Thyroid gland (tissue), 4 donors: ENCODE data around the gene SCUBE2.

ENCODE experiments used
- POLR2A ChIP-seq, 2 donors: fragments of 450-650 bp; IDR thresholded peaks; one replicate each; pipeline ENCODE4 v1.6.1; 2017; ENCODE audit warnings: antibody characterized with exemption in 2 of 2, mild to moderate bottlenecking in 2 of 2, moderate library complexity in 1 of 2
- TF ChIP-seq, protein P1 (sequence below), 6 experiments: fragments of 200-600 bp in 3 of 6; fragments of 450-650 bp in 3 of 6; sonication (generic) in 3 of 6; IDR thresholded peaks; one replicate each; pipeline ENCODE4 v1.5.1; 2016 to 2019; ENCODE audit warnings: antibody characterized with exemption in 6 of 6, mild to moderate bottlenecking in 2 of 6, inconsistent platforms in 1 of 6, moderate library complexity in 1 of 6

- TF ChIP-seq, protein P1, sequence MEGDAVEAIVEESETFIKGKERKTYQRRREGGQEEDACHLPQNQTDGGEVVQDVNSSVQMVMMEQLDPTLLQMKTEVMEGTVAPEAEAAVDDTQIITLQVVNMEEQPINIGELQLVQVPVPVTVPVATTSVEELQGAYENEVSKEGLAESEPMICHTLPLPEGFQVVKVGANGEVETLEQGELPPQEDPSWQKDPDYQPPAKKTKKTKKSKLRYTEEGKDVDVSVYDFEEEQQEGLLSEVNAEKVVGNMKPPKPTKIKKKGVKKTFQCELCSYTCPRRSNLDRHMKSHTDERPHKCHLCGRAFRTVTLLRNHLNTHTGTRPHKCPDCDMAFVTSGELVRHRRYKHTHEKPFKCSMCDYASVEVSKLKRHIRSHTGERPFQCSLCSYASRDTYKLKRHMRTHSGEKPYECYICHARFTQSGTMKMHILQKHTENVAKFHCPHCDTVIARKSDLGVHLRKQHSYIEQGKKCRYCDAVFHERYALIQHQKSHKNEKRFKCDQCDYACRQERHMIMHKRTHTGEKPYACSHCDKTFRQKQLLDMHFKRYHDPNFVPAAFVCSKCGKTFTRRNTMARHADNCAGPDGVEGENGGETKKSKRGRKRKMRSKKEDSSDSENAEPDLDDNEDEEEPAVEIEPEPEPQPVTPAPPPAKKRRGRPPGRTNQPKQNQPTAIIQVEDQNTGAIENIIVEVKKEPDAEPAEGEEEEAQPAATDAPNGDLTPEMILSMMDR (IDR thresholded peaks at IDR 0.05), result no peak
- no peak for TF ChIP-seq POLR2A (IDR thresholded peaks at IDR 0.05)
Observed at GRCh38 chr11:9092853-9093778, 1.7 kb upstream of the SCUBE2 start.
